OCI-LY1 (cell line): ENCODE measurements around the gene SLC7A7.

Experiments used
- CTCF ChIP-seq: fragments of 200-600 bp; sonication (generic), shearing (Covaris generic); IDR thresholded peaks from 2 replicates; pipeline ENCODE4 v1.5.1; 2017; ENCODE audit warnings: mild to moderate bottlenecking, antibody characterized with exemption, low read length, moderate library complexity, mixed read lengths
- EZH2 ChIP-seq: fragments of 200-600 bp; sonication (generic), shearing (Covaris generic); IDR thresholded peaks from 2 replicates; pipeline ENCODE4 v1.8.0; 2017; ENCODE audit warnings: borderline replicate concordance, mixed run types, mild to moderate bottlenecking, antibody characterized with exemption, low read length, moderate library complexity, mixed read lengths

GRCh38 chr14:22837114-22837749 is 22.0 kb upstream of the SLC7A7 start:
- TF ChIP-seq CTCF, result no peak
- TF ChIP-seq EZH2, result no peak
